ENCODE results near the gene JPH2.
"Not testable (repeated sequence)": the region's sequence is repeated elsewhere in the genome, so short reads cannot be mapped to it uniquely, and the experiment has no call there.

DNA sequence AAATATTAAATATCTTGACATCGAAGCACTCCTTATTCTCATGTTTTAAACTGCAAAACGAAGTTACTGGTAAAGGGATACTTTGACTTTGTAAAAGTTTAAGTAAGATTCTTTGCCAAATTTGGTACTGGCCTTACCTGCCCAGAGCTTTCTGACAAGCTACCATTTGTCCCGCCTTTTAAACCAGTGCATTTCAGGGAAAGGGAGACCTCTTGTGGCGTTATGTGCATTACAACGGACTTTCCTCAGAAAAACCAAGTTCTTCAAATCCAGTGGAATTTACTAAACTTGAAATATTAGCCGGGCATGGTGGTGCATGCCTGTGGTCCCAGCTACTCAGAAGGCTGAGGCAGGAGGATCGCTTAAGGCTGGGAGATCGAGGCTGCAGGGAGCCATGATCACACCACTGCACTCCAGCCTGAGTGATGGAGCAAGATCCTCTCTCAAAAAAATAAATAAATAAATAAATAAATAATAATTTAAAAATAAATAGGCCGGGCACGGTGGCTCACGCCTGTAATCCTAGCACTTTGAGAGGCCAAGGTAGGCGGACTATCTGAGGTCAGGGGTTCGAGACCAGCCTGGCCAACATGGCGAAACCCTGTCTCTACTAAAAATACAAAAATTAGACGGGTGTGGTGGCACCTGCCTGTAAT, 3.3 kb upstream of the JPH2 start:
- TF ChIP-seq EZH2 (IDR thresholded peaks at IDR 0.05; ENCODE audit: low read length, unreplicated experiment); EZH2phosphoT487 (IDR thresholded peaks at IDR 0.05; ENCODE audit: borderline replicate concordance, low read length): not testable (repeated sequence)
- TF ChIP-seq, protein P1, sequence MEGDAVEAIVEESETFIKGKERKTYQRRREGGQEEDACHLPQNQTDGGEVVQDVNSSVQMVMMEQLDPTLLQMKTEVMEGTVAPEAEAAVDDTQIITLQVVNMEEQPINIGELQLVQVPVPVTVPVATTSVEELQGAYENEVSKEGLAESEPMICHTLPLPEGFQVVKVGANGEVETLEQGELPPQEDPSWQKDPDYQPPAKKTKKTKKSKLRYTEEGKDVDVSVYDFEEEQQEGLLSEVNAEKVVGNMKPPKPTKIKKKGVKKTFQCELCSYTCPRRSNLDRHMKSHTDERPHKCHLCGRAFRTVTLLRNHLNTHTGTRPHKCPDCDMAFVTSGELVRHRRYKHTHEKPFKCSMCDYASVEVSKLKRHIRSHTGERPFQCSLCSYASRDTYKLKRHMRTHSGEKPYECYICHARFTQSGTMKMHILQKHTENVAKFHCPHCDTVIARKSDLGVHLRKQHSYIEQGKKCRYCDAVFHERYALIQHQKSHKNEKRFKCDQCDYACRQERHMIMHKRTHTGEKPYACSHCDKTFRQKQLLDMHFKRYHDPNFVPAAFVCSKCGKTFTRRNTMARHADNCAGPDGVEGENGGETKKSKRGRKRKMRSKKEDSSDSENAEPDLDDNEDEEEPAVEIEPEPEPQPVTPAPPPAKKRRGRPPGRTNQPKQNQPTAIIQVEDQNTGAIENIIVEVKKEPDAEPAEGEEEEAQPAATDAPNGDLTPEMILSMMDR (conservative IDR thresholded peaks at IDR 0.05; ENCODE audit: low read depth, low read length), result peak; percentile 89

Data from PC-3 (cell line).